K562 (cell line): ENCODE results near the gene TLX2. TPM values are rescaled to one million over a fixed set of nuclear protein-coding genes. Genes with fewer than 3 reads are reported as not detected.

ENCODE experiments used
- THAP7 ChIP-seq: fragments of 250-450 bp; sonication (Bioruptor Pico); IDR thresholded peaks from 2 replicates; pipeline ENCODE4 v1.5.0; 2021
- polyA plus RNA-seq, 8 experiments: library from polyadenylated mRNA; depleted of rRNA in 4 of 8; stranded (reverse) in 5 of 8; unstranded in 3 of 8; fragments of >200 nt; fragmentation: Nextera tagmentation in 2 of 8; fragmentation: Illumina TruSeq in 1 of 8; extraction: Ambion mirVana in 2 of 8; extraction: Trizol in 1 of 8; gene quantifications; 2 replicates each; pipeline versions ENCODE4 v1.2.1 to v1.2.3, GENCODE V29; 2011 to 2014; ENCODE audit warnings: inconsistent platforms in 1 of 8, missing spikeins in 1 of 8
- total RNA-seq, 7 experiments: library from RNA; depleted of rRNA in 6 of 7; stranded (reverse); fragments of >200 nt in 6 of 7; fragmentation: Illumina TruSeq in 2 of 7; extraction: Trizol in 2 of 7; gene quantifications; 2 replicates each; pipeline versions ENCODE4 v1.2.1 to v1.2.3, GENCODE V29; 2011 to 2021; ENCODE audit warnings: low replicate concordance in 1 of 7
- TF ChIP-seq, protein P1 (sequence below): IDR thresholded peaks from 3 replicates; pipeline ENCODE4 v1.6.1; 2011; ENCODE audit warnings: borderline replicate concordance, mild to moderate bottlenecking, moderate library complexity; ENCODE audit not compliant: insufficient read length; ENCODE audit errors: extremely low read depth
- TF ChIP-seq, protein P2 (sequence below): sonication (generic); formaldehyde crosslinking; IDR thresholded peaks from 2 replicates; pipeline ENCODE4 v1.8.0; 2022; ENCODE audit warnings: missing genetic modification reagents, mild to moderate bottlenecking, borderline replicate concordance

TLX2 gene
- total and polyA plus RNA-seq, 9 of the 15 experiments (the other 6 are each of a cell fraction or from before 2014, with no cell fraction given) = not detected

- TF ChIP-seq, protein P1, sequence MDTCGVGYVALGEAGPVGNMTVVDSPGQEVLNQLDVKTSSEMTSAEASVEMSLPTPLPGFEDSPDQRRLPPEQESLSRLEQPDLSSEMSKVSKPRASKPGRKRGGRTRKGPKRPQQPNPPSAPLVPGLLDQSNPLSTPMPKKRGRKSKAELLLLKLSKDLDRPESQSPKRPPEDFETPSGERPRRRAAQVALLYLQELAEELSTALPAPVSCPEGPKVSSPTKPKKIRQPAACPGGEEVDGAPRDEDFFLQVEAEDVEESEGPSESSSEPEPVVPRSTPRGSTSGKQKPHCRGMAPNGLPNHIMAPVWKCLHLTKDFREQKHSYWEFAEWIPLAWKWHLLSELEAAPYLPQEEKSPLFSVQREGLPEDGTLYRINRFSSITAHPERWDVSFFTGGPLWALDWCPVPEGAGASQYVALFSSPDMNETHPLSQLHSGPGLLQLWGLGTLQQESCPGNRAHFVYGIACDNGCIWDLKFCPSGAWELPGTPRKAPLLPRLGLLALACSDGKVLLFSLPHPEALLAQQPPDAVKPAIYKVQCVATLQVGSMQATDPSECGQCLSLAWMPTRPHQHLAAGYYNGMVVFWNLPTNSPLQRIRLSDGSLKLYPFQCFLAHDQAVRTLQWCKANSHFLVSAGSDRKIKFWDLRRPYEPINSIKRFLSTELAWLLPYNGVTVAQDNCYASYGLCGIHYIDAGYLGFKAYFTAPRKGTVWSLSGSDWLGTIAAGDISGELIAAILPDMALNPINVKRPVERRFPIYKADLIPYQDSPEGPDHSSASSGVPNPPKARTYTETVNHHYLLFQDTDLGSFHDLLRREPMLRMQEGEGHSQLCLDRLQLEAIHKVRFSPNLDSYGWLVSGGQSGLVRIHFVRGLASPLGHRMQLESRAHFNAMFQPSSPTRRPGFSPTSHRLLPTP = no peak
- TF ChIP-seq, protein P2, sequence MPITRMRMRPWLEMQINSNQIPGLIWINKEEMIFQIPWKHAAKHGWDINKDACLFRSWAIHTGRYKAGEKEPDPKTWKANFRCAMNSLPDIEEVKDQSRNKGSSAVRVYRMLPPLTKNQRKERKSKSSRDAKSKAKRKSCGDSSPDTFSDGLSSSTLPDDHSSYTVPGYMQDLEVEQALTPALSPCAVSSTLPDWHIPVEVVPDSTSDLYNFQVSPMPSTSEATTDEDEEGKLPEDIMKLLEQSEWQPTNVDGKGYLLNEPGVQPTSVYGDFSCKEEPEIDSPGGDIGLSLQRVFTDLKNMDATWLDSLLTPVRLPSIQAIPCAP = 0 out of 2 replicates have a peak, but pooled peaks have one; percentile 42
- TF ChIP-seq THAP7 (CRISPR knock-in tag) = no peak
These were observed 40.7 kb downstream of the TLX2 start (continued) for GRCh38 chr2:74554820-74555531.
